Measurements from ENCODE around the gene PCDHGC3. TPM values are rescaled to one million over a fixed set of nuclear protein-coding genes. Genes with fewer than 3 reads are reported as not detected.

Gene PCDHGC3
- total and polyA plus RNA-seq, 2 experiments from 2014 or later = 12.9 to 13.8 TPM

GRCh38 chr5:141516672-141517025 lies 40.9 kb downstream of the PCDHGC3 start (continued):
- TF ChIP-seq EZH2phosphoT487 (IDR thresholded peaks at IDR 0.05; ENCODE audit: unreplicated experiment) = no peak
- no peak for TF ChIP-seq CTCF (conservative IDR thresholded peaks at IDR 0.05; ENCODE audit: low read depth in 2 of 2)
- TF ChIP-seq ETS1 (IDR thresholded peaks at IDR 0.05) = no peak
- no peak for TF ChIP-seq POLR2AphosphoS5 (IDR thresholded peaks at IDR 0.05; ENCODE audit: low read depth)
- no peak for TF ChIP-seq JUNB (IDR thresholded peaks at IDR 0.05; ENCODE audit: unreplicated experiment)
- no peak for TF ChIP-seq NANOG (IDR thresholded peaks at IDR 0.05; ENCODE audit: borderline replicate concordance)
- no peak for TF ChIP-seq STAT1 (IDR thresholded peaks at IDR 0.05; ENCODE audit: unreplicated experiment)

- H3K9me2 ChIP-seq (ENCODE audit: insufficient read depth) = no peaks in the 10 kb centered on the region
- H3K36me3 ChIP-seq (ENCODE audit: insufficient read depth) = peaks cover 22% of the 10 kb centered on the region
- ATAC-seq = no peak
- 0 out of 2 replicates have a peak, but pooled peaks cover 4% of the 10 kb centered on the region for H3K27me3 ChIP-seq (ENCODE audit: insufficient read depth)
- no peak overlapping the region for H2AFZ ChIP-seq
- no peak overlapping the region for H3K27ac ChIP-seq (ENCODE audit: low read depth)
- Mint-ChIP-seq H3K4me3 (no peak overlapping the region), H3K36me3 (ENCODE audit: low read depth) (peaks cover 57% of the 10 kb centered on the region), H3K9me3 (no peaks in the 10 kb centered on the region; the same call in 2 of the 3 replicates), H3K27ac (no peak overlapping the region), H3K4me1 (peaks cover 26% of the 10 kb centered on the region), H3K27me3 (ENCODE audit: insufficient read depth, low read depth, poor library complexity) (peaks cover 20% of the 10 kb centered on the region)
- no peak overlapping the region for H3K4me3 ChIP-seq
- H3F3A ChIP-seq (replicated peaks; ENCODE audit: low read depth) = no peaks in the 10 kb centered on the region
- no peaks in the 10 kb centered on the region for H3K79me2 ChIP-seq (replicated peaks; ENCODE audit: insufficient read depth)
- DNase-seq (ENCODE audit: low spot score) = no peak
- H3K4me1 ChIP-seq (ENCODE audit: insufficient read depth) = peaks cover 9% of the 10 kb centered on the region
- no peak overlapping the region for H3K4me2 ChIP-seq
- peaks cover 4% of the 10 kb centered on the region for H4K20me1 ChIP-seq (replicated peaks; ENCODE audit: insufficient read depth)
- no peak for TF ChIP-seq EZH2phosphoT487 (IDR thresholded peaks at IDR 0.05; ENCODE audit: unreplicated experiment)
- no peak for TF ChIP-seq ETS1 (IDR thresholded peaks at IDR 0.05)
- no peak for TF ChIP-seq ZNF462 (CRISPR knock-in tag; IDR thresholded peaks at IDR 0.05)
- no peak for TF ChIP-seq CTCF (conservative IDR thresholded peaks at IDR 0.05; ENCODE audit: low read depth in 2 of 2)
Measured at GRCh38 chr5:141517312-141517711, 41.5 kb downstream of the PCDHGC3 start.
